ENCODE results near the gene AATK. TPM values are rescaled to one million over a fixed set of nuclear protein-coding genes. Genes with fewer than 3 reads are reported as not detected.

The AATK gene
- total and polyA plus RNA-seq, 2 of the 13 experiments (the other 11 are each of a cell fraction or from before 2014, with no cell fraction given), result 2.9 to 8.4 TPM

- TF ChIP-seq AKNA (CRISPR knock-in tag; IDR thresholded peaks at IDR 0.05; ENCODE audit: borderline replicate concordance) (no peak), MAX (IDR thresholded peaks at IDR 0.05) (0 out of 2 replicates have a peak, but pooled peaks have one; percentile 5), DBP (CRISPR knock-in tag; IDR thresholded peaks at IDR 0.05; ENCODE audit: not compliant biosample characterization) (no peak), ZNF44 (CRISPR knock-in tag; IDR thresholded peaks at IDR 0.05) (no peak), TAF15 (IDR thresholded peaks at IDR 0.05; ENCODE audit: low read depth, low read length, poor library complexity, severe bottlenecking) (no peak), ETV5 (CRISPR knock-in tag; IDR thresholded peaks at IDR 0.05; ENCODE audit: borderline replicate concordance) (no peak), JUND (CRISPR knock-in tag; IDR thresholded peaks at IDR 0.05) (no peak), KAT7 (CRISPR knock-in tag; IDR thresholded peaks at IDR 0.05; ENCODE audit: borderline replicate concordance) (no peak), ARID4A (CRISPR knock-in tag; IDR thresholded peaks at IDR 0.05; ENCODE audit: borderline replicate concordance) (no peak; the same call in 1 of the 2 replicates), ZNF589 (CRISPR knock-in tag; conservative IDR thresholded peaks at IDR 0.05) (no peak), ELK4 (CRISPR knock-in tag; IDR thresholded peaks at IDR 0.05; ENCODE audit: borderline replicate concordance) (no peak), ZNF512B (CRISPR knock-in tag; IDR thresholded peaks at IDR 0.05; ENCODE audit: borderline replicate concordance) (no peak)
These were observed 1.4 kb downstream of the AATK start (continued) for GRCh38 chr17:81164371-81165245.

All from HepG2 (cell line).